Activated B cell treated with CpG ODN at 0.5 μM for 24 hours (primary cell): ENCODE results near the gene NAA38. TPM values are rescaled to one million over a fixed set of nuclear protein-coding genes. Genes with fewer than 3 reads are reported as not detected.
"Not testable (repeated sequence)": the region's sequence is repeated elsewhere in the genome, so short reads cannot be mapped to it uniquely, and the experiment has no call there.

ENCODE experiments used
- ATAC-seq: fragments of 200-7000 bp; cut with Tn5 transposase; one replicate; pipeline ENCODE4 v1.10.0; 2021; ENCODE audit warnings: low read depth, mild to moderate bottlenecking, moderate library complexity
- CTCF ChIA-PET: fragments of 350-600 bp; sonication (Branson Sonifier 250); formaldehyde crosslinking; loops from one replicate; lab custom pipeline; 2021; ENCODE audit warnings: antibody characterized with exemption; lab: Charles Lee
- POLR2A ChIA-PET: fragments of 350-600 bp; sonication (Branson Sonifier 250); formaldehyde crosslinking; loops from one replicate; lab custom pipeline; 2021; ENCODE audit warnings: antibody characterized with exemption; lab: Charles Lee
- DNase-seq: peaks from one replicate; pipeline ENCODE4 v3.0.0; 2022
- H3K27ac Mint-ChIP-seq: one replicate; pipeline ENCODE4 v1.8.0; 2020; ENCODE audit warnings: mixed read lengths
- H3K27me3 Mint-ChIP-seq: one replicate; pipeline ENCODE4 v1.8.0; 2021; ENCODE audit warnings: mixed read lengths
- H3K36me3 Mint-ChIP-seq: one replicate; pipeline ENCODE4 v1.8.0; 2021; ENCODE audit warnings: low read depth, mixed read lengths
- H3K4me1 Mint-ChIP-seq: one replicate; pipeline ENCODE4 v1.8.0; 2021; ENCODE audit warnings: mixed read lengths
- H3K4me3 Mint-ChIP-seq: one replicate; pipeline ENCODE4 v1.8.0; 2020; ENCODE audit warnings: mild to moderate bottlenecking, mixed read lengths
- H3K9me3 Mint-ChIP-seq: one replicate; pipeline ENCODE4 v1.8.0; 2020; ENCODE audit warnings: mixed read lengths
- CTCF ChIP-seq: fragments of 200-600 bp; IDR thresholded peaks from one replicate; pipeline ENCODE4 v1.8.0; 2022; ENCODE audit warnings: antibody characterized with exemption, mild to moderate bottlenecking
- intact Hi-C: fragments of 100-400 bp; cut with micrococcal nuclease; formaldehyde crosslinking; loops from one replicate; pipeline ENCODE4 v1.15.1; 2024
- total RNA-seq: library from RNA; stranded (reverse); gene quantifications from 2 replicates; pipeline ENCODE4 v1.2.3, GENCODE V29; 2022

NAA38 gene
- total RNA-seq, 1 donor from 2014 or later: 36.0 TPM

- Mint-ChIP-seq H3K27me3 (peaks cover 6% of the 10 kb centered on the region), H3K4me1 (no peaks in the 10 kb centered on the region), H3K4me3 (no peak overlapping the region), H3K9me3 (no peaks in the 10 kb centered on the region), H3K36me3 (no peaks in the 10 kb centered on the region), H3K27ac (no peak overlapping the region)
- CTCF ChIA-PET: no interaction called here
- ATAC-seq (no peak), DNase-seq (no peak)
- intact Hi-C loops: no loop called here
- POLR2A ChIA-PET: no interaction called here
- TF ChIP-seq CTCF: no peak
These were observed 42.4 kb downstream of the NAA38 start for GRCh38 chr17:7814969-7815368.

GRCh38 chr17:7811251-7811650, 46.1 kb downstream of the NAA38 start:
- intact Hi-C loops: no loop called here
- ChIA-PET CTCF (no interaction called here), POLR2A (interaction anchor here (0.6 kb wide), 1 partner anchor 242 kb away, joined by 5 read pairs; no protein-coding TSS in a partner anchor)

GRCh38 chr17:7809791-7810343, 47.5 kb downstream of the NAA38 start:
- POLR2A ChIA-PET, intact Hi-C loops, H3K4me1 Mint-ChIP-seq: not testable (repeated sequence)

More at GRCh38 chr17:7811251-7811650, 46.1 kb downstream of the NAA38 start:
- no peak overlapping the region for H3K27ac Mint-ChIP-seq
- H3K9me3 Mint-ChIP-seq: no peaks in the 10 kb centered on the region
- DNase-seq (no peak), ATAC-seq (no peak)
- no peaks in the 10 kb centered on the region for H3K4me1 Mint-ChIP-seq
- peaks cover 14% of the 10 kb centered on the region for H3K27me3 Mint-ChIP-seq
- TF ChIP-seq CTCF: no peak
- H3K4me3 Mint-ChIP-seq: no peak overlapping the region
- no peaks in the 10 kb centered on the region for H3K36me3 Mint-ChIP-seq

DNA sequence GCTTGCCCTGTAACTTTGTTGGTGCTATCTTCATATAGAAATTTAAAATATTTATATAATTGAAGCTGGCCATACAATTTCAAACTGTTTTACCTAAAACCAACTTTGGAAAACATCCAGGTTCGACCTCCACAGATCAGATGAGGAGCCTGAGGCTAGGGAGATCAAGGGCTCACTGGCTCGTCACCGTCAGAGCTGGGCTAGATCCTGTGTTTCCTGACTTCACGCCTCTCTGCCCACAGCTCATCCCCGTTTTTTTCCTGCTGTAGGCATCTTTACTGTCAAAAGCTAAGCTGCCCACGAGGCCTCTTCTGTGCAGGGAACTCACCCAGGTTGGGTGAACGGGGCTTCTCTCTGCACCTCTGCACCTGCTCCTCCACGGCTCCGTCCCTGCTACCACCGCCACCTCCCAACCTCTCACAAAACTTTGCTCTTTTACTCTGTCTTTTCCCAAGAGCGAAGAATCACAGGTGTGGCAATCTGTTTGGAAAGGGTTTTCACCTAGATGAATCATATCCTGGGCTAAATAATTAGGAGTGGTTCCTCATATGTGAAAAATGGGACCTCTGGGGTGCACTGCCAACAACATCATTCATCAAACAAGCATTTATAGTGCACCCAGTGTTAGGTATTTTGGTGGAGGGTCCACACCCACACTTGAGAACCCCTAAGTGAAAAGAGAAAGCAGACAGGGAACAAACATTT, 48.1 kb downstream of the NAA38 start:
- TF ChIP-seq CTCF: no peak
- H3K36me3 Mint-ChIP-seq: no peaks in the 10 kb centered on the region
- H3K9me3 Mint-ChIP-seq: no peaks in the 10 kb centered on the region
- H3K27me3 Mint-ChIP-seq: peaks cover 15% of the 10 kb centered on the region
- H3K4me1 Mint-ChIP-seq: no peaks in the 10 kb centered on the region
- H3K4me3 Mint-ChIP-seq: no peak overlapping the region
- ChIA-PET POLR2A (interaction anchor here (0.6 kb wide), 1 partner anchor 283 kb away, joined by 3 read pairs; no protein-coding TSS in a partner anchor), CTCF (no interaction called here)
- ATAC-seq (no peak), DNase-seq (no peak)
- H3K27ac Mint-ChIP-seq: no peak overlapping the region
- intact Hi-C loops: no loop called here

More at GRCh38 chr17:7809791-7810343, 47.5 kb downstream of the NAA38 start:
- ATAC-seq, H3K4me3 Mint-ChIP-seq, H3K36me3 Mint-ChIP-seq, H3K9me3 Mint-ChIP-seq, DNase-seq, H3K27ac Mint-ChIP-seq, CTCF ChIA-PET: not testable (repeated sequence)
- H3K27me3 Mint-ChIP-seq: peaks cover 14% of the 10 kb centered on the region

DNA sequence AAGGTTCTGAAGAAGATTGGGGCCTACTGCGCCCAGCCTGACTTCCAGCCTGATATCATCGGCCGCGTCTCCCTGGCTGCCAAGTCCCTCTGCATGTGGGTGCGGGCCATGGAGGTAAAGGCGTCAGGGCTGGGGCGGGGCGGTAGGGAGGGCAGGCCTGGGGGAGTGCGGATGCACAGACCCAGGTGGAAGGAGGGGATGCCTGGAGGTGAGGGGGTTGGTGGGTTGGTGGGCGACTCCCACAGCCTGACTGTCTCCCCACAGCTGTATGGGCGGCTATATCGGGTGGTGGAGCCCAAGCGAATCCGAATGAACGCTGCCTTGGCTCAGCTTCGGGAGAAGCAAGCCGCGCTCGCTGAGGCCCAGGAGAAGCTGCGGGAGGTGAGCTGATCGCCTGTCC, 50.2 kb downstream of the NAA38 start:
- TF ChIP-seq CTCF: no peak
- Mint-ChIP-seq H3K36me3 (no peaks in the 10 kb centered on the region), H3K9me3 (no peaks in the 10 kb centered on the region), H3K4me3 (no peak overlapping the region), H3K27ac (no peak overlapping the region), H3K4me1 (no peaks in the 10 kb centered on the region), H3K27me3 (peaks cover 20% of the 10 kb centered on the region)
- intact Hi-C loops: no loop called here
- POLR2A ChIA-PET: no interaction called here
- DNase-seq (no peak), ATAC-seq (no peak)
- CTCF ChIA-PET: no interaction called here

Other genes with a start within 250 kb of the NAA38 start
- gene FXR2, start 242.7 kb downstream of the NAA38 start, total RNA-seq: 27.5 and 32.4 TPM in 2 replicates
- gene SAT2, start 229.7 kb downstream of the NAA38 start, total RNA-seq: 44.5 and 45.0 TPM in 2 replicates
- not detected in 2 replicates for gene SHBG, start 227.4 kb downstream of the NAA38 start, total RNA-seq
- gene ATP1B2, start 206.6 kb downstream of the NAA38 start, total RNA-seq: not detected in 2 replicates
- 217 and 220 TPM in 2 replicates for gene TP53, start 170.1 kb downstream of the NAA38 start, total RNA-seq
- 17.1 and 17.6 TPM in 2 replicates for gene WRAP53, start 169.1 kb downstream of the NAA38 start, total RNA-seq
- not detected in 2 replicates for gene EFNB3, start 152.4 kb downstream of the NAA38 start, total RNA-seq
- not detected in 2 replicates for gene DNAH2, start 139.8 kb downstream of the NAA38 start, total RNA-seq
- 70.8 and 72.5 TPM in 2 replicates for gene KDM6B, start 23.3 kb downstream of the NAA38 start, total RNA-seq
- gene TMEM88, start 2.5 kb downstream of the NAA38 start, total RNA-seq: 3.2 and 7.1 TPM in 2 replicates
- gene CYB5D1, start 444 bp upstream of the NAA38 start, total RNA-seq: 5.4 and 6.1 TPM in 2 replicates
- gene CHD3, start 31.2 kb upstream of the NAA38 start, total RNA-seq: 103 and 109 TPM in 2 replicates
- gene RNF227, start 58.7 kb upstream of the NAA38 start, total RNA-seq: 2.5 and 2.8 TPM in 2 replicates
- gene KCNAB3, start 72.3 kb upstream of the NAA38 start, total RNA-seq: 10.8 and 12.9 TPM in 2 replicates
- 129 and 167 TPM in 2 replicates for gene TRAPPC1, start 74.4 kb upstream of the NAA38 start, total RNA-seq
- gene CNTROB, start 74.6 kb upstream of the NAA38 start, total RNA-seq: 23.0 and 24.6 TPM in 2 replicates
- not detected in 2 replicates for gene GUCY2D, start 145.1 kb upstream of the NAA38 start, total RNA-seq
- not detected in 2 replicates for gene ALOX15B, start 181.5 kb upstream of the NAA38 start, total RNA-seq
- 1.4 and 1.5 TPM in 2 replicates for gene ALOX12B, start 230.2 kb upstream of the NAA38 start, total RNA-seq